Right lobe of liver (tissue), 6 donors: Measurements from ENCODE around the gene CACNG1. TPM values are rescaled to one million over a fixed set of nuclear protein-coding genes. Genes with fewer than 3 reads are reported as not detected.

ENCODE experiments used
- ATAC-seq, 4 donors: fragments of 200-7000 bp; cut with Tn5 transposase; one replicate each; pipeline ENCODE4 v1.9.1; 2020; ENCODE audit warnings: mild to moderate bottlenecking in 4 of 4, moderate library complexity in 4 of 4
- DNase-seq, 3 donors: peaks; one replicate each; pipeline ENCODE4 v3.0.0-alpha.2; 2020
- H3K27ac ChIP-seq, 3 donors: fragments of 200-600 bp; one replicate each; pipeline ENCODE4 v1.8.0; 2022
- H3K27me3 ChIP-seq, 2 donors: fragments of 200-600 bp; one replicate each; pipeline ENCODE4 v1.8.0; 2022
- H3K36me3 ChIP-seq, 4 donors: fragments of 200-600 bp; sonication (generic) in 1 of 4; one replicate each; pipeline versions ENCODE4 v1.5.1 to v1.8.0; 2017 to 2022; ENCODE audit warnings: control low read depth in 1 of 4
- H3K4me1 ChIP-seq, 4 donors: fragments of 200-600 bp; sonication (generic) in 1 of 4; one replicate each; pipeline versions ENCODE4 v1.5.1 to v1.8.0; 2017 to 2022; ENCODE audit warnings: control low read depth in 1 of 4
- H3K4me3 ChIP-seq, 3 donors: fragments of 200-600 bp; one replicate each; pipeline ENCODE4 v1.8.0; 2022
- H3K9me3 ChIP-seq, 4 donors: fragments of 200-600 bp; sonication (generic) in 1 of 4; one replicate each; pipeline versions ENCODE4 v1.5.1 to v1.8.0; 2017 to 2022; ENCODE audit warnings: control low read depth in 1 of 4
- POLR2A ChIP-seq: fragments of 450-650 bp; IDR thresholded peaks from one replicate; pipeline ENCODE4 v1.6.1; 2017; ENCODE audit warnings: antibody characterized with exemption, mild to moderate bottlenecking
- WGBS: methylation state at CpG from one replicate; pipeline ENCODE4 v1.1.6; 2018; ENCODE audit warnings: low coverage, low lambda C conversion rate; ENCODE audit not compliant: insufficient coverage; ENCODE audit errors: missing lambda C conversion rate; 5-methylcytosine and 5-hydroxymethylcytosine counted together
- intact Hi-C, 2 donors: fragments of 100-400 bp; cut with DNase I; formaldehyde crosslinking; loops; one replicate each; pipeline versions ENCODE4 v1.11.2 to v1.14.1; 2022
- total RNA-seq, 6 experiments: library from RNA; depleted of rRNA in 2 of 6; stranded (reverse); fragments of >200 nt in 2 of 6; fragmentation: NEBNext Ultra II Directional in 3 of 6; extraction: Animal tissue kit (Norgen Biotek cat#: 25700) in 3 of 6; gene quantifications; one replicate each; pipeline versions ENCODE4 v1.1.0 to v1.2.4, GENCODE V29; 2016 to 2023
- TF ChIP-seq, protein P1 (sequence below), 4 donors: fragments of 200-600 bp in 3 of 4; fragments of 450-650 bp in 1 of 4; IDR thresholded peaks; one replicate each; pipeline versions ENCODE4 v1.5.1 to v1.8.0; 2016 to 2022; ENCODE audit warnings: antibody characterized with exemption in 4 of 4, mild to moderate bottlenecking in 2 of 4
- donor health status: DM: no; HTN: yes; CAD: no.
- donor health status: DM: no; HTN: no; CAD: no.
- donor health status: DM: no; HTN: no; CAD: no.
- donor health status: DM: no; HTN: yes; CAD: no.
- donor health status: DM: no; HTN: yes; CAD: no.

Gene CACNG1
- total RNA-seq, 6 experiments from 2014 or later: not detected

DNA sequence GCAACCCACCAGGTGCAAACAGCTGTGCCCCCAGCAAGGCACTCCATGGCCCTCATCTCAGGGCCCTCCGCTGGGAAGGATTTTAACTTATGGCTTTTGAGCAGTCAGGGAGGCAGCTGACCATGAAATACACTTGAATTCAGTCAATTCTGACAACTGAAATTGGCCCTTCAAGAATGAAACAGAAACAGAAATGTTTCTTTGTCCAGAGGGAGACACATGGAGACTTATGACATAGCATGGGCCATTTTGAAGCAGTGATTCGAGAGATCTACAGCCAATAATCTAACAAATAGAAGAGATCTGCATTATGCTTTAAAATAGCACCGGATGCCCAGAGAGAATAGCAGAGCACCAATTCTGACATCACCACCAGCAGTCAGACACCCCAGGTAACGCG lies 7.5 kb downstream of the CACNG1 start:
- intact Hi-C loops: no loop called here
- 81% methylated on average over 2 of the region's 5 CpGs for WGBS

GRCh38 chr17:67052720-67053437 lies 8.5 kb downstream of the CACNG1 start:
- Histone ChIP-seq H3K27me3 (no peaks in the 10 kb centered on the region), H3K36me3 (no peaks in the 10 kb centered on the region), H3K9me3 (peaks cover 0 to 5% (median 0%) of the 10 kb centered on the region in 4 donors), H3K27ac (no peak overlapping the region), H3K4me1 (no peaks in the 10 kb centered on the region), H3K4me3 (no peak overlapping the region)
- WGBS: 83% methylated on average over 6 of the region's 9 CpGs
- intact Hi-C loops: no loop called here
- TF ChIP-seq, protein P1, sequence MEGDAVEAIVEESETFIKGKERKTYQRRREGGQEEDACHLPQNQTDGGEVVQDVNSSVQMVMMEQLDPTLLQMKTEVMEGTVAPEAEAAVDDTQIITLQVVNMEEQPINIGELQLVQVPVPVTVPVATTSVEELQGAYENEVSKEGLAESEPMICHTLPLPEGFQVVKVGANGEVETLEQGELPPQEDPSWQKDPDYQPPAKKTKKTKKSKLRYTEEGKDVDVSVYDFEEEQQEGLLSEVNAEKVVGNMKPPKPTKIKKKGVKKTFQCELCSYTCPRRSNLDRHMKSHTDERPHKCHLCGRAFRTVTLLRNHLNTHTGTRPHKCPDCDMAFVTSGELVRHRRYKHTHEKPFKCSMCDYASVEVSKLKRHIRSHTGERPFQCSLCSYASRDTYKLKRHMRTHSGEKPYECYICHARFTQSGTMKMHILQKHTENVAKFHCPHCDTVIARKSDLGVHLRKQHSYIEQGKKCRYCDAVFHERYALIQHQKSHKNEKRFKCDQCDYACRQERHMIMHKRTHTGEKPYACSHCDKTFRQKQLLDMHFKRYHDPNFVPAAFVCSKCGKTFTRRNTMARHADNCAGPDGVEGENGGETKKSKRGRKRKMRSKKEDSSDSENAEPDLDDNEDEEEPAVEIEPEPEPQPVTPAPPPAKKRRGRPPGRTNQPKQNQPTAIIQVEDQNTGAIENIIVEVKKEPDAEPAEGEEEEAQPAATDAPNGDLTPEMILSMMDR (IDR thresholded peaks at IDR 0.05): no peak
- TF ChIP-seq POLR2A: no peak
- ATAC-seq: no peak
- no peak for DNase-seq

More for the DNA sequence above, 7.5 kb downstream of the CACNG1 start:
- H3K36me3 ChIP-seq: no peaks in the 10 kb centered on the region
- TF ChIP-seq, protein P1 (IDR thresholded peaks at IDR 0.05): no peak
- TF ChIP-seq POLR2A: no peak
- no peak for ATAC-seq
- no peak overlapping the region for H3K4me3 ChIP-seq
- H3K27ac ChIP-seq: no peak overlapping the region
- DNase-seq: no peak
- no peaks in the 10 kb centered on the region for H3K27me3 ChIP-seq
- H3K9me3 ChIP-seq: peaks cover 0 to 5% (median 0%) of the 10 kb centered on the region in 4 donors
- no peaks in the 10 kb centered on the region for H3K4me1 ChIP-seq

- DNase-seq: no peak
- WGBS: no CpG with 5 or more reads among the region's 9 CpGs
- H3K9me3 ChIP-seq: peaks cover 0 to 5% (median 0%) of the 10 kb centered on the region in 4 donors
- no peak for TF ChIP-seq POLR2A
- TF ChIP-seq, protein P1 (IDR thresholded peaks at IDR 0.05): no peak
- no peaks in the 10 kb centered on the region for H3K4me1 ChIP-seq
- ATAC-seq: no peak
- H3K36me3 ChIP-seq: no peaks in the 10 kb centered on the region
- H3K4me3 ChIP-seq: no peak overlapping the region
- no peaks in the 10 kb centered on the region for H3K27me3 ChIP-seq
- intact Hi-C loops: no loop called here
- H3K27ac ChIP-seq: no peak overlapping the region
Observed at GRCh38 chr17:67053438-67054000, 9.2 kb downstream of the CACNG1 start.

GRCh38 chr17:67054011-67054591 lies 9.7 kb downstream of the CACNG1 start:
- ATAC-seq: no peak
- Histone ChIP-seq H3K4me1 (no peaks in the 10 kb centered on the region), H3K27ac (no peak overlapping the region), H3K36me3 (no peaks in the 10 kb centered on the region), H3K27me3 (no peaks in the 10 kb centered on the region), H3K4me3 (no peak overlapping the region), H3K9me3 (peaks cover 0 to 3% (median 0%) of the 10 kb centered on the region in 4 donors)
- no peak for DNase-seq
- WGBS: 100% methylated on average over 4 of the region's 19 CpGs
- TF ChIP-seq, protein P1 (IDR thresholded peaks at IDR 0.05): no peak
- no peak for TF ChIP-seq POLR2A
- intact Hi-C loops: no loop called here
